ENCODE data around the gene PPP1R3G. TPM values are rescaled to one million over a fixed set of nuclear protein-coding genes. Genes with fewer than 3 reads are reported as not detected.

Gene PPP1R3G
- total and polyA plus RNA-seq, 2 of the 13 experiments (the other 11 are each of a cell fraction or from before 2014, with no cell fraction given) = 1.2 to 1.3 TPM

DNA sequence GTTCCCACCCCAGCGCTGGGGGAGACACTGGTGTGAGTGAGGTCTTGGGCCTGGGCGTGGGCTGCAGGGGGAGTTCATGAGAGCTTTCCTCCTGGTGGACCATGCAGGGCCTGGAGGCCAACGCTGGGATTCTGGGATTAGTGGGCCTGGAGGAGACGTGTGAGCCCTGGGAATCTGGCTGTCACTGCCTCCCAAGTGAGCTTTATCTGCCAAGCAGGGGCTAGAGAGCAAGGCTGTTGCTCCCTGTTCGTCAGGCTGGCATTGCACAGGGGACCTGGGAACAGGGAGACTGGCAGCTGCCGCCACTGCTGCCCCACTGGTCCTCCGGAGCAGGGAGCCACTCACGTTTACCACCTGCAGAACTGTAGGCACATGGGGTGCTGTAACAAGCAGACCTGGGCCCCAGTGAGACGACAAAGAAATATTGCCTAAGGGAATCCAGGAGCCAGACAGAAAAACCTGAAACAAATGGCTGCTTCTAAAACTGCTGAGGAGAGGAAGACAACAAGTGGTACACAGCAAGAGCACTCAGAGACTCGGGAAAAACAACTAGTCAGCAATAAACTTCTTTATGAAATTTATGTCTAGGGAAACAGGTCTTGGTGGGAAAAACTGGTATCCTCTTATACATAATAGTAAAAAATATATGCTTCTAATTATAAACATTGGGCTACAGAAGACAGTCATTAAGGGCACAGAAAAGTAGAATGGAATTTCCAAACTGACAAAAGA, 45.2 kb downstream of the PPP1R3G start:
- no peak for ATAC-seq
- H3K9ac ChIP-seq (ENCODE audit: insufficient read depth, low read depth, low read length) = no peak overlapping the region

More for the DNA sequence above, 45.2 kb downstream of the PPP1R3G start:
- H3K79me2 ChIP-seq (ENCODE audit: insufficient read depth, low read length) = no peaks in the 10 kb centered on the region
- ChIA-PET CTCF (ENCODE audit: low intra/inter-chr PET ratio, low total read pairs) (no interaction called here), POLR2A (no interaction called here)
- BruUV-seq (replicated peaks) = no TSS peak
- no peak for DNase-seq (ENCODE audit: low spot score)
- H3K27me3 ChIP-seq (ENCODE audit: control insufficient read depth in 1 of 2, insufficient read depth in 2 of 2, low read length in 2 of 2) = no peaks in the 10 kb centered on the region
- no peak overlapping the region for H3K27ac ChIP-seq (ENCODE audit: extremely low read length, insufficient read depth, low read length)
- H3K9me3 ChIP-seq (ENCODE audit: low read length) = no peaks in the 10 kb centered on the region
- no peak overlapping the region for H2AFZ ChIP-seq (ENCODE audit: low read length)
- no peak overlapping the region for H3K4me2 ChIP-seq (ENCODE audit: low read depth, low read length)
- in situ Hi-C loops (cut with HindIII; ENCODE audit: extremely low pct_ligation_motif_present, low pct_unique_long_range_greater_than_20kb) = no loop called here
- no peak for FAIRE-seq
- peaks cover 15% of the 10 kb centered on the region for H3K4me1 ChIP-seq (ENCODE audit: insufficient read depth, low read length)
- H4K20me1 ChIP-seq (ENCODE audit: insufficient read depth, low read length) = no peaks in the 10 kb centered on the region
- TF ChIP-seq MAFK (conservative IDR thresholded peaks at IDR 0.05 in 1 of 2, IDR thresholded peaks at IDR 0.05 in 1 of 2; ENCODE audit: low read length in 2 of 2) = peak; percentile 95 to 97
- TF ChIP-seq ZNF317 (CRISPR knock-in tag; IDR thresholded peaks at IDR 0.05) = no peak
- TF ChIP-seq, protein P1, sequence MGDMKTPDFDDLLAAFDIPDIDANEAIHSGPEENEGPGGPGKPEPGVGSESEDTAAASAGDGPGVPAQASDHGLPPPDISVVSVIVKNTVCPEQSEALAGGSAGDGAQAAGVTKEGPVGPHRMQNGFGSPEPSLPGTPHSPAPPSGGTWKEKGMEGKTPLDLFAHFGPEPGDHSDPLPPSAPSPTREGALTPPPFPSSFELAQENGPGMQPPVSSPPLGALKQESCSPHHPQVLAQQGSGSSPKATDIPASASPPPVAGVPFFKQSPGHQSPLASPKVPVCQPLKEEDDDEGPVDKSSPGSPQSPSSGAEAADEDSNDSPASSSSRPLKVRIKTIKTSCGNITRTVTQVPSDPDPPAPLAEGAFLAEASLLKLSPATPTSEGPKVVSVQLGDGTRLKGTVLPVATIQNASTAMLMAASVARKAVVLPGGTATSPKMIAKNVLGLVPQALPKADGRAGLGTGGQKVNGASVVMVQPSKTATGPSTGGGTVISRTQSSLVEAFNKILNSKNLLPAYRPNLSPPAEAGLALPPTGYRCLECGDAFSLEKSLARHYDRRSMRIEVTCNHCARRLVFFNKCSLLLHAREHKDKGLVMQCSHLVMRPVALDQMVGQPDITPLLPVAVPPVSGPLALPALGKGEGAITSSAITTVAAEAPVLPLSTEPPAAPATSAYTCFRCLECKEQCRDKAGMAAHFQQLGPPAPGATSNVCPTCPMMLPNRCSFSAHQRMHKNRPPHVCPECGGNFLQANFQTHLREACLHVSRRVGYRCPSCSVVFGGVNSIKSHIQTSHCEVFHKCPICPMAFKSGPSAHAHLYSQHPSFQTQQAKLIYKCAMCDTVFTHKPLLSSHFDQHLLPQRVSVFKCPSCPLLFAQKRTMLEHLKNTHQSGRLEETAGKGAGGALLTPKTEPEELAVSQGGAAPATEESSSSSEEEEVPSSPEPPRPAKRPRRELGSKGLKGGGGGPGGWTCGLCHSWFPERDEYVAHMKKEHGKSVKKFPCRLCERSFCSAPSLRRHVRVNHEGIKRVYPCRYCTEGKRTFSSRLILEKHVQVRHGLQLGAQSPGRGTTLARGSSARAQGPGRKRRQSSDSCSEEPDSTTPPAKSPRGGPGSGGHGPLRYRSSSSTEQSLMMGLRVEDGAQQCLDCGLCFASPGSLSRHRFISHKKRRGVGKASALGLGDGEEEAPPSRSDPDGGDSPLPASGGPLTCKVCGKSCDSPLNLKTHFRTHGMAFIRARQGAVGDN (CRISPR knock-in tag; IDR thresholded peaks at IDR 0.05) = peak; percentile 19; the same call in 1 of the 2 replicates
- TF ChIP-seq, protein P2, sequence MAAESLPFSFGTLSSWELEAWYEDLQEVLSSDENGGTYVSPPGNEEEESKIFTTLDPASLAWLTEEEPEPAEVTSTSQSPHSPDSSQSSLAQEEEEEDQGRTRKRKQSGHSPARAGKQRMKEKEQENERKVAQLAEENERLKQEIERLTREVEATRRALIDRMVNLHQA (CRISPR knock-in tag; IDR thresholded peaks at IDR 0.05) = no peak
- peak; percentile 96 for TF ChIP-seq MAFF (IDR thresholded peaks at IDR 0.05; ENCODE audit: low read depth, low read length)
- TF ChIP-seq, protein P3, sequence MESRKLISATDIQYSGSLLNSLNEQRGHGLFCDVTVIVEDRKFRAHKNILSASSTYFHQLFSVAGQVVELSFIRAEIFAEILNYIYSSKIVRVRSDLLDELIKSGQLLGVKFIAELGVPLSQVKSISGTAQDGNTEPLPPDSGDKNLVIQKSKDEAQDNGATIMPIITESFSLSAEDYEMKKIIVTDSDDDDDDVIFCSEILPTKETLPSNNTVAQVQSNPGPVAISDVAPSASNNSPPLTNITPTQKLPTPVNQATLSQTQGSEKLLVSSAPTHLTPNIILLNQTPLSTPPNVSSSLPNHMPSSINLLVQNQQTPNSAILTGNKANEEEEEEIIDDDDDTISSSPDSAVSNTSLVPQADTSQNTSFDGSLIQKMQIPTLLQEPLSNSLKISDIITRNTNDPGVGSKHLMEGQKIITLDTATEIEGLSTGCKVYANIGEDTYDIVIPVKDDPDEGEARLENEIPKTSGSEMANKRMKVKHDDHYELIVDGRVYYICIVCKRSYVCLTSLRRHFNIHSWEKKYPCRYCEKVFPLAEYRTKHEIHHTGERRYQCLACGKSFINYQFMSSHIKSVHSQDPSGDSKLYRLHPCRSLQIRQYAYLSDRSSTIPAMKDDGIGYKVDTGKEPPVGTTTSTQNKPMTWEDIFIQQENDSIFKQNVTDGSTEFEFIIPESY (CRISPR knock-in tag; IDR thresholded peaks at IDR 0.05) = 0 out of 2 replicates have a peak, but pooled peaks have one; percentile 45
- TF ChIP-seq, protein P4, sequence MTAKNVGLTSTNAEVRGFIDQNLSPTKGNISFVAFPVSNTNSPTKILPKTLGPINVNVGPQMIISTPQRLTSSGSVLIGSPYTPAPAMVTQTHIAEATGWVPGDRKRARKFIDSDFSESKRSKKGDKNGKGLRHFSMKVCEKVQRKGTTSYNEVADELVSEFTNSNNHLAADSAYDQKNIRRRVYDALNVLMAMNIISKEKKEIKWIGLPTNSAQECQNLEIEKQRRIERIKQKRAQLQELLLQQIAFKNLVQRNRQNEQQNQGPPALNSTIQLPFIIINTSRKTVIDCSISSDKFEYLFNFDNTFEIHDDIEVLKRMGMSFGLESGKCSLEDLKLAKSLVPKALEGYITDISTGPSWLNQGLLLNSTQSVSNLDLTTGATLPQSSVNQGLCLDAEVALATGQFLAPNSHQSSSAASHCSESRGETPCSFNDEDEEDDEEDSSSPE (CRISPR knock-in tag; IDR thresholded peaks at IDR 0.05) = no peak
- H3K36me3 ChIP-seq (replicated peaks in 1 of 2; ENCODE audit: control insufficient read depth in 1 of 2, insufficient read depth in 2 of 2, low read length in 2 of 2) = no peaks in the 10 kb centered on the region; a peak in 3 of 5 replicates
- WGBS (ENCODE audit: low lambda C conversion rate) = 93% methylated on average over 9 of the region's 10 CpGs
- intact Hi-C loops (cut with micrococcal nuclease; ENCODE audit: unreplicated experiment) = no loop called here
- H3K4me3 ChIP-seq (replicated peaks in 1 of 3; ENCODE audit: insufficient read depth in 1 of 3, low read depth in 2 of 3, low read length in 3 of 3) = no peak overlapping the region
